ENCODE results near the gene FHIT.

GRCh38 chr3:60798456-60798855 is 452.8 kb downstream of the FHIT start:
- TF ChIP-seq CTCF (IDR thresholded peaks at IDR 0.05) (no peak), EP300 (IDR thresholded peaks at IDR 0.05) (no peak), POLR2A (IDR thresholded peaks at IDR 0.05) (no peak), POLR2AphosphoS5 (IDR thresholded peaks at IDR 0.05) (no peak)
